SK-N-SH (cell line): ENCODE measurements around the gene MAMDC2. TPM values are rescaled to one million over a fixed set of nuclear protein-coding genes. Genes with fewer than 3 reads are reported as not detected.

Experiments
- CTCF ChIA-PET: fragments of 300-600, 350-600 bp; formaldehyde crosslinking; extraction: SDS; loops from one replicate; lab custom pipeline; 2021; lab: Yijun Ruan, JAX
- POLR2A ChIA-PET: fragments of 350-600 bp; sonication (Branson Sonifier 250); formaldehyde crosslinking; extraction: SDS; loops from one replicate; lab custom pipeline; 2020; ENCODE audit warnings: antibody characterized with exemption, inconsistent platforms; lab: Yijun Ruan, JAX
- DNase-seq: peaks from one replicate; pipeline ENCODE4 v3.0.0; 2012
- H2AFZ ChIP-seq: fragments of 200-600 bp; sonication (generic); 2 replicates; pipeline ENCODE4 v1.8.1; 2016; ENCODE audit warnings: antibody characterized with exemption, mild to moderate bottlenecking, low read depth
- H3F3A ChIP-seq: fragments of 200-600 bp; sonication (generic); replicated peaks from 2 replicates; pipeline ENCODE3; 2016; ENCODE audit warnings: antibody characterized with exemption, mild to moderate bottlenecking; ENCODE audit not compliant: insufficient read depth
- H3K27ac ChIP-seq, 2 experiments: fragments of 200-500 bp in 1 of 2; fragments of 200-600 bp in 1 of 2; sonication (Bioruptor generic) in 1 of 2; sonication (generic), shearing (Covaris generic) in 1 of 2; 2 replicates each; pipeline versions ENCODE4 v1.5.1 to v1.6.1; 2014 to 2016; ENCODE audit warnings: low read depth in 2 of 2, inconsistent platforms in 1 of 2, low read length in 1 of 2, mild to moderate bottlenecking in 1 of 2, mixed read lengths in 1 of 2
- H3K27me3 ChIP-seq: fragments of 200-600 bp; sonication (generic), shearing (Covaris generic); 2 replicates; pipeline ENCODE4 v1.6.1; 2016; ENCODE audit warnings: mixed run types; ENCODE audit not compliant: insufficient read depth
- H3K36me3 ChIP-seq, 2 experiments: fragments of 200-500 bp in 1 of 2; fragments of 200-600 bp in 1 of 2; sonication (Bioruptor generic) in 1 of 2; sonication (generic) in 1 of 2; replicated peaks in 1 of 2; 2 replicates each; pipeline versions ENCODE3 to v1.5.1; 2014 to 2016; ENCODE audit warnings: low read length in 1 of 2, mild to moderate bottlenecking in 1 of 2; ENCODE audit not compliant: insufficient read depth in 2 of 2, control insufficient read depth in 1 of 2
- H3K4me1 ChIP-seq, 2 experiments: fragments of 200-500 bp in 1 of 2; fragments of 200-600 bp in 1 of 2; sonication (Bioruptor generic) in 1 of 2; sonication (generic), shearing (Covaris generic) in 1 of 2; 2 replicates each; pipeline versions ENCODE4 v1.5.1 to v1.6.1; 2014 to 2016; ENCODE audit warnings: low read depth in 1 of 2, low read length in 1 of 2, mixed run types in 1 of 2; ENCODE audit not compliant: insufficient read depth in 2 of 2, control insufficient read depth in 1 of 2
- H3K4me2 ChIP-seq: fragments of 200-600 bp; sonication (generic), shearing (Covaris generic); 2 replicates; pipeline ENCODE4 v1.6.1; 2017; ENCODE audit warnings: mixed run types
- H3K4me3 ChIP-seq, 2 experiments: fragments of 200-500 bp in 1 of 2; fragments of 200-600 bp in 1 of 2; sonication (Bioruptor generic) in 1 of 2; sonication (generic), shearing (Covaris generic) in 1 of 2; 2 replicates each; pipeline versions ENCODE4 v1.5.1 to v1.8.1; 2014 to 2016; ENCODE audit warnings: low read depth in 2 of 2, inconsistent platforms in 1 of 2, low read length in 1 of 2, mild to moderate bottlenecking in 1 of 2, mixed read lengths in 1 of 2, moderate library complexity in 1 of 2
- H3K79me2 ChIP-seq: fragments of 200-600 bp; sonication (generic); 2 replicates; pipeline ENCODE4 v1.8.1; 2017; ENCODE audit warnings: mild to moderate bottlenecking; ENCODE audit not compliant: insufficient read depth
- H3K9ac ChIP-seq: fragments of 200-600 bp; sonication (generic); 2 replicates; pipeline ENCODE4 v1.6.1; 2017; ENCODE audit warnings: mixed run types
- H3K9me2 ChIP-seq: fragments of 200-600 bp; sonication (generic); 2 replicates; pipeline ENCODE4 v1.6.1; 2017; ENCODE audit warnings: mixed run types
- H3K9me3 ChIP-seq: fragments of 200-600 bp; sonication (generic); 2 replicates; pipeline ENCODE4 v1.6.1; 2017; ENCODE audit warnings: mixed run types, mild to moderate bottlenecking, moderate library complexity
- H4K20me1 ChIP-seq: fragments of 200-600 bp; sonication (generic); 2 replicates; pipeline ENCODE4 v1.6.1; 2017; ENCODE audit warnings: mild to moderate bottlenecking, mixed run types; ENCODE audit not compliant: insufficient read depth
- CTCF ChIP-seq: fragments of 200-600 bp; sonication (generic); IDR thresholded peaks from 2 replicates; pipeline ENCODE4 v1.6.1; 2017; ENCODE audit warnings: antibody characterized with exemption, mild to moderate bottlenecking, moderate library complexity
- EP300 ChIP-seq, 2 experiments: IDR thresholded peaks; 2 replicates each; pipeline versions ENCODE4 v1.4.0 to v1.6.1; 2012; ENCODE audit warnings: borderline replicate concordance in 1 of 2, low read depth in 1 of 2, low read length in 1 of 2
- FOSL2 ChIP-seq: IDR thresholded peaks from 2 replicates; pipeline ENCODE4 v1.4.0; 2012; ENCODE audit warnings: low read depth, mild to moderate bottlenecking, moderate library complexity, borderline replicate concordance
- FOXJ3 ChIP-seq: sonication (generic); formaldehyde crosslinking; IDR thresholded peaks from 2 replicates; pipeline ENCODE4 v1.5.1; 2020; ENCODE audit warnings: mild to moderate bottlenecking, missing genetic modification reagents
- GABPA ChIP-seq: IDR thresholded peaks from 2 replicates; pipeline ENCODE4 v1.4.0; 2012; ENCODE audit warnings: low read depth, mild to moderate bottlenecking
- GATA2 ChIP-seq: sonication (generic); formaldehyde crosslinking; IDR thresholded peaks from 2 replicates; pipeline ENCODE4 v1.5.0; 2020; ENCODE audit warnings: mild to moderate bottlenecking, missing genetic modification reagents
- NRF1 ChIP-seq: IDR thresholded peaks from 2 replicates; pipeline ENCODE4 v1.6.1; 2012; ENCODE audit warnings: low read depth, mild to moderate bottlenecking, low read length
- POLR2AphosphoS5 ChIP-seq: IDR thresholded peaks from 2 replicates; pipeline ENCODE4 v1.6.1; 2012; ENCODE audit warnings: low read depth, low read length
- RCOR1 ChIP-seq: fragments of 150-350 bp; IDR thresholded peaks from 2 replicates; pipeline ENCODE4 v1.6.1; 2017; ENCODE audit warnings: antibody characterized with exemption, low read length
- REST ChIP-seq: IDR thresholded peaks from 2 replicates; pipeline ENCODE4 v1.6.1; 2012; ENCODE audit warnings: mild to moderate bottlenecking, low read depth, low read length, moderate library complexity
- RXRA ChIP-seq: IDR thresholded peaks from 2 replicates; pipeline ENCODE4 v1.4.0; 2012; ENCODE audit warnings: low read depth, mild to moderate bottlenecking, borderline replicate concordance
- SMC3 ChIP-seq: IDR thresholded peaks from 2 replicates; pipeline ENCODE4 v1.6.1; 2012; ENCODE audit warnings: low read depth, low read length, improper control_type of control experiment
- TAF1 ChIP-seq: IDR thresholded peaks from 2 replicates; pipeline ENCODE4 v1.6.1; 2012; ENCODE audit warnings: low read depth, mild to moderate bottlenecking, low read length, moderate library complexity, borderline replicate concordance
- TCF12 ChIP-seq: IDR thresholded peaks from 2 replicates; pipeline ENCODE4 v1.4.0; 2012
- YY1 ChIP-seq: IDR thresholded peaks from 2 replicates; pipeline ENCODE4 v1.4.0; 2012; ENCODE audit warnings: low read depth, mild to moderate bottlenecking
- WGBS: methylation state at CpG from one replicate; pipeline ENCODE4 v1.1.6; 2017; ENCODE audit warnings: low lambda C conversion rate; 5-methylcytosine and 5-hydroxymethylcytosine counted together
- polyA plus RNA-seq, 3 experiments: library from polyadenylated mRNA; depleted of rRNA; stranded (reverse); fragments of >200 nt; gene quantifications; 2 replicates each; pipeline ENCODE4 v1.2.3, GENCODE V29; 2012
- TF ChIP-seq, protein P1 (sequence below): IDR thresholded peaks from 2 replicates; pipeline ENCODE4 v1.4.0; 2012; ENCODE audit warnings: low read depth, borderline replicate concordance

The MAMDC2 gene
- polyA plus RNA-seq, 1 of the 3 experiments (the other 2 are of a cell fraction), result not detected

GRCh38 chr9:70010015-70010414 is 33.6 kb upstream of the MAMDC2 start:
- CTCF ChIA-PET, result interaction anchor here (0.7 kb wide), 1 partner anchor 103 kb away, joined by 3 read pairs; no protein-coding TSS in a partner anchor

More at GRCh38 chr9:70010015-70010414, 33.6 kb upstream of the MAMDC2 start:
- Histone ChIP-seq H2AFZ (no peak overlapping the region), H4K20me1 (no peaks in the 10 kb centered on the region), H3K27ac (no peak overlapping the region), H3K79me2 (no peaks in the 10 kb centered on the region), H3F3A (no peaks in the 10 kb centered on the region), H3K9me3 (no peaks in the 10 kb centered on the region), H3K4me1 (peaks cover 4 to 11% of the 10 kb centered on the region in 2 experiments; a peak in 1 of 4 replicates), H3K4me3 (no peak overlapping the region), H3K27me3 (no peaks in the 10 kb centered on the region), H3K36me3 (no peaks in the 10 kb centered on the region), H3K4me2 (no peak overlapping the region), H3K9ac (no peak overlapping the region), H3K9me2 (no peaks in the 10 kb centered on the region)
- 56% methylated on average over 3 of the region's 3 CpGs for WGBS
- TF ChIP-seq FOXJ3 (CRISPR knock-in tag) (no peak), EP300 (IDR thresholded peaks at IDR 0.05; ENCODE audit: borderline replicate concordance in 1 of 2, low read depth in 1 of 2, low read length in 1 of 2) (no peak), RXRA (no peak), YY1 (no peak), GATA2 (CRISPR knock-in tag) (no peak), NRF1 (no peak), CTCF (no peak), REST (no peak), RCOR1 (no peak), POLR2AphosphoS5 (no peak), GABPA (no peak), TAF1 (no peak), TCF12 (no peak), FOSL2 (no peak), SMC3 (no peak)
- TF ChIP-seq, protein P1, sequence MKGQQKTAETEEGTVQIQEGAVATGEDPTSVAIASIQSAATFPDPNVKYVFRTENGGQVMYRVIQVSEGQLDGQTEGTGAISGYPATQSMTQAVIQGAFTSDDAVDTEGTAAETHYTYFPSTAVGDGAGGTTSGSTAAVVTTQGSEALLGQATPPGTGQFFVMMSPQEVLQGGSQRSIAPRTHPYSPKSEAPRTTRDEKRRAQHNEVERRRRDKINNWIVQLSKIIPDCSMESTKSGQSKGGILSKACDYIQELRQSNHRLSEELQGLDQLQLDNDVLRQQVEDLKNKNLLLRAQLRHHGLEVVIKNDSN, result no peak
- POLR2A ChIA-PET, result no interaction called here
- DNase-seq, result no peak
